Ramos (cell line): ENCODE data around the gene PPP2R2D.

ENCODE experiments used
- in situ Hi-C: fragments of 300-500 bp; cut with MboI; formaldehyde crosslinking; loops from one replicate; pipeline ENCODE4 v1.14.3; 2022; ENCODE audit warnings: low sequenced_read_pairs; ENCODE audit not compliant: unreplicated experiment

The PPP2R2D gene

DNA sequence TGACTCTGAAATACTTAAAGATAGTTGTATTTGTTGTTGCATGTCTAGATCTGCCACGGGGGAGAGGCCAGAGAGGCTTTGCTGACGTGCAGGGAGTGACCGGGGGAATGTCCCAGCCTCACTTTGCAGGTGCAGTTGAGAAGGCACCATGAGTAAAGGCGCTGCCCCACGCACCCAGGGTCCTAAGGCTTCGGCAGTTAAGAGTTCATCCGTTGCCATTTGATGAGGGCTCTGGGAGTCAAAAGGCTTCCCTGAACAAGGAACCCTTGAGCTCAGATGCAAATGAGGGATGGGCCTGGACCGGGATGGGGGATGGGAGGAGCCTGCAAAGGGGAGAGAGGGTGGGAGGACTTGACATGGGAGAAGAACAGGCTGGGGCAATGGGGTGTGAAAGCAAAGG is 20.4 kb downstream of the PPP2R2D start:
- in situ Hi-C loops: no loop called here

GRCh38 chr10:131923038-131923756 is 22.4 kb downstream of the PPP2R2D start:
- in situ Hi-C loops: no loop called here

GRCh38 chr10:131925011-131925649 is 24.3 kb downstream of the PPP2R2D start:
- in situ Hi-C loops: no loop called here

GRCh38 chr10:131925716-131926115 is 24.9 kb downstream of the PPP2R2D start:
- in situ Hi-C loops: no loop called here

DNA sequence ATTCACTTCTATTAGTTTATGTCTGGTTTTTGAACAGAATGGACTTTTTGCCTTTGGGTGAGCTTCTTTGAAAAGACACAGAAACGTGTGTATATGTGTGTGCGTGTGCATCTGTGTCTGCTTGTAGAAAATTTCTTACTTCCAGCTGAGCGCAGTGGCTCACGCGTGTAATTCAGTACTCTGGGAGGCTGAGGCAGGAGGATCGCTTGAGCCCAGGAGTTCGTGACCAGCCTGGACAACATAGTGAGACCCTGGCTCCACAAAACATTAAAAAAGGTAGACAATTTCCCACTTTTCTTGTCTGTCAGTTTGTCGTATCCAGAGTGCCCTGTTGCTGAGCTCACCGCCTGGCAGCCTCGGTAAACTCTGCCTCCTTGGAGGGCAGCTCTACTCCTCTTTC is 25.4 kb downstream of the PPP2R2D start:
- in situ Hi-C loops: no loop called here

- in situ Hi-C loops: no loop called here
Observed at GRCh38 chr10:131926743-131927595, 26.2 kb downstream of the PPP2R2D start.

GRCh38 chr10:131928248-131929095 is 27.7 kb downstream of the PPP2R2D start:
- in situ Hi-C loops: no loop called here

DNA sequence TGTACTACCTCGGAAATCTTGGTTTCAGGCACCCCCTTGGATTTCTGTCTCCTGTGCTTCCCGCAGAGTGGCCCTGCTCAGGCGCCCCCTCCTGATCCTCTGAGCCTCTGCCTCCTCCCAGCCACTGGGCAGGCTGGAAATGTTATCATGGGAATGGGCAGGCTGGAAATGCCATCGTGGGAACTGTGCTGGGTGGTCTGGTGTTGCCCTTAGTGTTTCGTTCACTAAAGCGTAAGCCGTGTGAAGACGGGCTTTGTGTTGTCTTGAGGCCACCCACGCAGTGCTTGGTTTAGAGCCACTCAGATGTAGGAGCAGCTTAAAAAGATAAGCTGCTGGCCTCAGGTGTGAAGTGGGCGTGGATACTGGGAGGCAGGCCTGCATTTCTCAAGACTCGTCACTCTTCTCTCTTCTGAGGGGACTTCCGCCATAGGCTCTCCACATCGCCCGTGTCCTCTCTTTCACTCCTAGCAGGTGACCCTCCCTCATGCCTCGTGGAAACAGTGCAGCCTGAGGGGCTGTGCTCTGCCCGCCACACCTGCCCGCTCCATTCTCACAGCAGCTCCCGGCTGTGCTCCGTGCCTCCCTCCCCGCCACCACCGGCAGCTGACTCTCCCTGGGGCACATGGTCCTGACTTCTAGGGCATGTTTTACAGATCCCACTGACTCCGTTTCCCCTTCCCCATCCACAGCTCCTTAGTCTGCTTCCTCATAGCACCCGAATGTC is 28.5 kb downstream of the PPP2R2D start:
- in situ Hi-C loops: no loop called here

DNA sequence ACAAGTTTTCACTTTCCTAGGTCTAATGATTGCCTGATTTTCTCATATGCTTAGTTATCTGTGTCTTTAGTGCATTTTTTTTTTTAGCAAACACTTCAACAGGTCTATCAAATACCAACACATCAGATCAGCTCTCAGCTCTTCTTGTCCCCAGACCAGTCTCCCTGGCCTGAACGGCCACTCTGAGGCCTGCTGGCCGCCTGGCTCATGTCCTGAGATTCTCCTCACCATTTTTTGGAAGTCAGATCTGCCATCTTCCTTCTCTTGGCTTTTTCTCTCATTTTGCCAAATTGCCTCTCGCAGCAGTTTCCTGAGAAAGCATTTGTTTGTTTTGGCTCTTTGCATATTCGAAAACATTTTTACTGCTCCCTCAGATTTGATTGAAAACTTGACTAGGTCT is 29.3 kb downstream of the PPP2R2D start:
- in situ Hi-C loops: no loop called here

- in situ Hi-C loops: no loop called here
Observed at GRCh38 chr10:131930586-131931330, 29.9 kb downstream of the PPP2R2D start.

DNA sequence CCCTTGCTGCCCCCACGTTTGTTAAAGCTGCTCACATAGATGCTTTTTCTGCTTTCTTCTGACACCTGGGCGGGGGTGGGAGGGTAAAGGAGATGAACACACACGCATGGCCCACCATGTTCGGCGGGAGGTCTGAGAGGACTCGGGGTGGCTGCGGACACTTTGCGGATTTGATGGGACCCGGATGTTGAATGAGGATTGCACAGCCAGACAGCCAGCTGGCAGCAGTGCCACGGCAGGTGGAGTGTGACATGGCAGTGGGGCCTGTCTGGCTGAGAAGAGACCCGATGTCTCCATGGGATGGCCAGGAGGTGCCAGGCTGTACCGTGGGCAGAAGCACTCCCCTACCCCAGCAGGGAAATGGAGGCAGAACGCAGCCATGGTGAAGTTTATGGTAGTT is 31.2 kb downstream of the PPP2R2D start:
- in situ Hi-C loops: no loop called here

DNA sequence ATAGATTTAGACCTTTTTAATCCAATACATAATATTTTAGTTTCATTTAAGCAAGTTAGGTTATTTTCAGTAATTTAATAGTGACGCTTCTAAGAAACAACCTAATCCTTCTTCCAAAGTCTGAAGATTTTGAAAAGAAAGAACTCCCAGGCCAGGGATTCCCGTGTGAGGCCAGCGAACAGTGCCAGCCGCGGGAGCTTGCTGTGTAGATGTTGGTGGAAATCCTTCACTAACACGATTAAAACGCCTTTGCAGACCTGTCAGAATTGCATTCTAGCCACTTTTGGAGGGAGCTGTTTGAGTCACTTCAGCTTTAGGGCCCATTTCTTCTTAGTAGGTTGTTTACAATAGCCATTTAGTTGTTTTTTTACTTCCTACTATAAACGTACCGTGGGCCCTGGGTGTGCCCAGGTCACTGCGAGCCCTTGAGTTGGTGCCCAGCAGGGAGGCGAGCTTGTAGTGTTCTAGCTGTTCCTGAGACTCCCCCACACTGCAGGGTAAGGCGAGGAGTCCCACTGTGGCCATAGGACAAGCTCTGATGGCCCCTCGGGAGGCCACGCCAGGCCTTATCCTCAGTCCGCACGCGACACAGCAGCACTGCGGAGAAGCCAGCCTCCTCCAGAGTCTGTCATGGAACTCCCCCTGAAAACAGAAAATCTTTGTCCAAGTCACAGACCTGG is 32.3 kb downstream of the PPP2R2D start:
- in situ Hi-C loops: no loop called here

GRCh38 chr10:131933696-131934086 is 32.9 kb downstream of the PPP2R2D start:
- in situ Hi-C loops: no loop called here

DNA sequence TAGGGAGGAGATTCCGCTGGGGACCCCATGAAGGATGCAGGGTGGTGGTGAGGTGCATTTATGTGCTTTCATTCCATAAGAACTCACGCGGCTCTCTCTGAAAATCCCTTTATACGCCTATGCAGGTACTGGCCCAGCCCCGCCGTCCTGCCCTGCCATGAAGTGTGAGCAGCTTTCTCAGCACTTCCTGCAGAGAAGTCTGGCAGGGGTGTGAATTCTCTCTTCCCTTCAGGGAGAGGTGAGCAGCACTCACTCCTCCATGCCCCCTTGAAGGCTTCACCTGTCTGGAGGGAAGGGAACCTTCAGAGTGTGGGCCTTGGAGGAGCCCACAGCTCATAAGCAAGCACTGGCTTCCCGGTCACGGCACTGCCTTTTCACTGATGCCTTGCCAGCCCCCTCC is 34.0 kb downstream of the PPP2R2D start:
- in situ Hi-C loops: no loop called here

GRCh38 chr10:131935260-131935659 is 34.5 kb downstream of the PPP2R2D start:
- in situ Hi-C loops: no loop called here

GRCh38 chr10:131936294-131936693 is 35.5 kb downstream of the PPP2R2D start:
- in situ Hi-C loops: no loop called here

GRCh38 chr10:131936736-131937135 is 35.9 kb downstream of the PPP2R2D start:
- in situ Hi-C loops: no loop called here

GRCh38 chr10:131937836-131938235 is 37.0 kb downstream of the PPP2R2D start:
- in situ Hi-C loops: no loop called here
